Measurements from ENCODE around the gene NFE2L1. TPM values are rescaled to one million over a fixed set of nuclear protein-coding genes. Genes with fewer than 3 reads are reported as not detected.

Gene NFE2L1
- total RNA-seq, 4 donors from 2014 or later = 144 to 255 (median 168) TPM

GRCh38 chr17:48055531-48056245, 7.5 kb downstream of the NFE2L1 start:
- DNase-seq (ENCODE audit: low spot score) (no peak), ATAC-seq (ENCODE audit: low FRiP score) (no peak)
- no peak for TF ChIP-seq CTCF (IDR thresholded peaks at IDR 0.05)

GRCh38 chr17:48056246-48056745, 8.1 kb downstream of the NFE2L1 start:
- no peak for DNase-seq (ENCODE audit: low spot score)
- no peak for ATAC-seq (ENCODE audit: low FRiP score)

GRCh38 chr17:48056879-48057278, 8.7 kb downstream of the NFE2L1 start:
- ATAC-seq (ENCODE audit: low FRiP score) = no peak
- no peak for DNase-seq (ENCODE audit: low spot score)
- TF ChIP-seq CTCF (IDR thresholded peaks at IDR 0.05) = no peak

More at GRCh38 chr17:48056246-48056745, 8.1 kb downstream of the NFE2L1 start:
- TF ChIP-seq CTCF (IDR thresholded peaks at IDR 0.05) = no peak

GRCh38 chr17:48057626-48058025, 9.5 kb downstream of the NFE2L1 start:
- DNase-seq (ENCODE audit: low spot score) (no peak), ATAC-seq (ENCODE audit: low FRiP score) (no peak)
- no peak for TF ChIP-seq CTCF (IDR thresholded peaks at IDR 0.05)

- no peak for DNase-seq (ENCODE audit: low spot score)
- TF ChIP-seq CTCF (IDR thresholded peaks at IDR 0.05) = no peak
- ATAC-seq (ENCODE audit: low FRiP score) = no peak
Observed at GRCh38 chr17:48058393-48059124, 10.4 kb downstream of the NFE2L1 start.

- DNase-seq (ENCODE audit: low spot score) = no peak
- TF ChIP-seq CTCF (IDR thresholded peaks at IDR 0.05) = no peak
- no peak for ATAC-seq (ENCODE audit: low FRiP score)
Observed at GRCh38 chr17:48059125-48059668, 11.0 kb downstream of the NFE2L1 start.
